PFSK-1 (cell line): Measurements from ENCODE around the gene KIAA0825.

Experiments used
- POLR2AphosphoS5 ChIP-seq: IDR thresholded peaks from 2 replicates; pipeline ENCODE4 v1.6.1; 2012; ENCODE audit warnings: low read depth, mild to moderate bottlenecking, control low read depth, low read length, moderate library complexity
- TF ChIP-seq, protein P1 (sequence below), 2 experiments: IDR thresholded peaks; 2 replicates each; pipeline versions ENCODE4 v1.6.1 to v1.8.0; 2011 to 2012; ENCODE audit warnings: low read depth in 2 of 2, low read length in 2 of 2, control low read depth in 1 of 2, inconsistent platforms in 1 of 2, mild to moderate bottlenecking in 1 of 2, moderate library complexity in 1 of 2; ENCODE audit not compliant: insufficient read depth in 1 of 2

DNA sequence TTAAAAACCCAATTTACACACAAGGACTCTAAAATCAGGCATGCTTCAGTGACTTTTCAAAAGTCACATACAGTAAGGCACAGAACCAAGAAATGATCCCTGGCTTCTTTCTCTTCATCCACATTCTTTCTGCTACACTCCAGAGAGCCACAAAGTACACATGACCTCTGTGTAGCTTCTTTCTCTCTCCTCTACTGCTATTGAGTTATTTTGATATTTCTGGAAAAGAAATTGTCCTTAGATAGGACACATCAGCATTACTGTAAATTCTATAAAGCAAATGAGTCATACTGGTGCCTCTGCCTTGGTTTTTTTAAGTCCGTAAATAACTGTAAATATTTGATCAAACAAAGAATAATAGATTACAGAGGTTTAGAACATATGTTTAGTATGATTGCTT lies 96.3 kb downstream of the KIAA0825 start:
- TF ChIP-seq, protein P1, sequence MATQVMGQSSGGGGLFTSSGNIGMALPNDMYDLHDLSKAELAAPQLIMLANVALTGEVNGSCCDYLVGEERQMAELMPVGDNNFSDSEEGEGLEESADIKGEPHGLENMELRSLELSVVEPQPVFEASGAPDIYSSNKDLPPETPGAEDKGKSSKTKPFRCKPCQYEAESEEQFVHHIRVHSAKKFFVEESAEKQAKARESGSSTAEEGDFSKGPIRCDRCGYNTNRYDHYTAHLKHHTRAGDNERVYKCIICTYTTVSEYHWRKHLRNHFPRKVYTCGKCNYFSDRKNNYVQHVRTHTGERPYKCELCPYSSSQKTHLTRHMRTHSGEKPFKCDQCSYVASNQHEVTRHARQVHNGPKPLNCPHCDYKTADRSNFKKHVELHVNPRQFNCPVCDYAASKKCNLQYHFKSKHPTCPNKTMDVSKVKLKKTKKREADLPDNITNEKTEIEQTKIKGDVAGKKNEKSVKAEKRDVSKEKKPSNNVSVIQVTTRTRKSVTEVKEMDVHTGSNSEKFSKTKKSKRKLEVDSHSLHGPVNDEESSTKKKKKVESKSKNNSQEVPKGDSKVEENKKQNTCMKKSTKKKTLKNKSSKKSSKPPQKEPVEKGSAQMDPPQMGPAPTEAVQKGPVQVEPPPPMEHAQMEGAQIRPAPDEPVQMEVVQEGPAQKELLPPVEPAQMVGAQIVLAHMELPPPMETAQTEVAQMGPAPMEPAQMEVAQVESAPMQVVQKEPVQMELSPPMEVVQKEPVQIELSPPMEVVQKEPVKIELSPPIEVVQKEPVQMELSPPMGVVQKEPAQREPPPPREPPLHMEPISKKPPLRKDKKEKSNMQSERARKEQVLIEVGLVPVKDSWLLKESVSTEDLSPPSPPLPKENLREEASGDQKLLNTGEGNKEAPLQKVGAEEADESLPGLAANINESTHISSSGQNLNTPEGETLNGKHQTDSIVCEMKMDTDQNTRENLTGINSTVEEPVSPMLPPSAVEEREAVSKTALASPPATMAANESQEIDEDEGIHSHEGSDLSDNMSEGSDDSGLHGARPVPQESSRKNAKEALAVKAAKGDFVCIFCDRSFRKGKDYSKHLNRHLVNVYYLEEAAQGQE (IDR thresholded peaks at IDR 0.05; ENCODE audit: insufficient read depth in 1 of 2, low read depth in 2 of 2, low read length in 2 of 2) = no peak
- no peak for TF ChIP-seq POLR2AphosphoS5
